DMS79 (cell line): Measurements from ENCODE around the gene ITGAE.
"Not testable (repeated sequence)": the region's sequence is repeated elsewhere in the genome, so short reads cannot be mapped to it uniquely, and the experiment has no call there.

Experiments
- DNase-seq: peaks from one replicate; lab custom pipeline; 2025; lab: John Stamatoyannopoulos, UW

The ITGAE gene, protein sequence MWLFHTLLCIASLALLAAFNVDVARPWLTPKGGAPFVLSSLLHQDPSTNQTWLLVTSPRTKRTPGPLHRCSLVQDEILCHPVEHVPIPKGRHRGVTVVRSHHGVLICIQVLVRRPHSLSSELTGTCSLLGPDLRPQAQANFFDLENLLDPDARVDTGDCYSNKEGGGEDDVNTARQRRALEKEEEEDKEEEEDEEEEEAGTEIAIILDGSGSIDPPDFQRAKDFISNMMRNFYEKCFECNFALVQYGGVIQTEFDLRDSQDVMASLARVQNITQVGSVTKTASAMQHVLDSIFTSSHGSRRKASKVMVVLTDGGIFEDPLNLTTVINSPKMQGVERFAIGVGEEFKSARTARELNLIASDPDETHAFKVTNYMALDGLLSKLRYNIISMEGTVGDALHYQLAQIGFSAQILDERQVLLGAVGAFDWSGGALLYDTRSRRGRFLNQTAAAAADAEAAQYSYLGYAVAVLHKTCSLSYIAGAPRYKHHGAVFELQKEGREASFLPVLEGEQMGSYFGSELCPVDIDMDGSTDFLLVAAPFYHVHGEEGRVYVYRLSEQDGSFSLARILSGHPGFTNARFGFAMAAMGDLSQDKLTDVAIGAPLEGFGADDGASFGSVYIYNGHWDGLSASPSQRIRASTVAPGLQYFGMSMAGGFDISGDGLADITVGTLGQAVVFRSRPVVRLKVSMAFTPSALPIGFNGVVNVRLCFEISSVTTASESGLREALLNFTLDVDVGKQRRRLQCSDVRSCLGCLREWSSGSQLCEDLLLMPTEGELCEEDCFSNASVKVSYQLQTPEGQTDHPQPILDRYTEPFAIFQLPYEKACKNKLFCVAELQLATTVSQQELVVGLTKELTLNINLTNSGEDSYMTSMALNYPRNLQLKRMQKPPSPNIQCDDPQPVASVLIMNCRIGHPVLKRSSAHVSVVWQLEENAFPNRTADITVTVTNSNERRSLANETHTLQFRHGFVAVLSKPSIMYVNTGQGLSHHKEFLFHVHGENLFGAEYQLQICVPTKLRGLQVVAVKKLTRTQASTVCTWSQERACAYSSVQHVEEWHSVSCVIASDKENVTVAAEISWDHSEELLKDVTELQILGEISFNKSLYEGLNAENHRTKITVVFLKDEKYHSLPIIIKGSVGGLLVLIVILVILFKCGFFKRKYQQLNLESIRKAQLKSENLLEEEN

DNA sequence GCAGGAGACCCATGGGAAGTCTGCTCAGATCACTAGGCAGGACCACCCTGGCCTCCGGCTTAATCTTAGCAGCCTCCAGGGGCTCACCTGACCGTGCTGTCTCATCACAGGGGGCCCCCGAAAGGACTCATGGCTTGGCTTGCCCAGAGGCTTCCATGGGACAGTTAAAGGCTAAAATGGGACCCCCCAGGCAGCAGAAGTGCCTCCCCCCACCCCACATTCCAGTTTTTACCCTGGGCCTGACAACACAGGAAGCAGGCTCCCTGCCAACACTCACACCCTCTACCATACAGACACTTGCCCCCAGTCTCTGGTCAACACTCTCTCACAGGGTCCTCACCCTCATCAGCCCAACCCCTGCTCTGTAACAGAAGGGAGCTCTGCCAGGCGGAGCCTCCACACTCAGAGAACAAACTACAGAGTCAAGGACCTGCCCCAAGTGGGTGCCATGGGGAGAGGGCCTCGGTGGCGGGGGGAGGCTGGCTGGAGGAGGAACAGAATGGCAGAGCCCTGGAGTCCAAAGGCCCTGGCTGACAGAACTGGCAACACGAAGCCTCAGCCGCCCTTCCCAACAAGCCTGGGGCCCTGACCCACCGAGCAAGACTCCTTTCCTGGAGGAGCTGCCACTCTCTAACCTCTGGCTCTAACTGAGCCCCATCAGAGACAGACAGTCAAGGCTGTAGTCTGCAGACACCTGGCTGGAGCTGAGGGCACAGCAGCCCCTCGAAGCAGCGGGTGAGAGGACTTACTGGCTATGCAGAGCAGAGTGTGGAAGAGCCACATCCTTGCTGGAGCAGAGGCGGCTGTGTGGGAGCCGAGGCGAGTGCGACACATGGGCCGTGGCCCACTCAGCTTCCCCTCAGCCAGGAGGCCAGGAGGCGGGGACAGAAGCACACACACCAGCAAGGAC lies at the start of gene ITGAE:
Gene ITGAE (minus strand): TSS at position 827 of the 910 bp plus-strand sequence. CDS start 44 bp downstream, at position 783.
- DNase-seq = no peak

DNA sequence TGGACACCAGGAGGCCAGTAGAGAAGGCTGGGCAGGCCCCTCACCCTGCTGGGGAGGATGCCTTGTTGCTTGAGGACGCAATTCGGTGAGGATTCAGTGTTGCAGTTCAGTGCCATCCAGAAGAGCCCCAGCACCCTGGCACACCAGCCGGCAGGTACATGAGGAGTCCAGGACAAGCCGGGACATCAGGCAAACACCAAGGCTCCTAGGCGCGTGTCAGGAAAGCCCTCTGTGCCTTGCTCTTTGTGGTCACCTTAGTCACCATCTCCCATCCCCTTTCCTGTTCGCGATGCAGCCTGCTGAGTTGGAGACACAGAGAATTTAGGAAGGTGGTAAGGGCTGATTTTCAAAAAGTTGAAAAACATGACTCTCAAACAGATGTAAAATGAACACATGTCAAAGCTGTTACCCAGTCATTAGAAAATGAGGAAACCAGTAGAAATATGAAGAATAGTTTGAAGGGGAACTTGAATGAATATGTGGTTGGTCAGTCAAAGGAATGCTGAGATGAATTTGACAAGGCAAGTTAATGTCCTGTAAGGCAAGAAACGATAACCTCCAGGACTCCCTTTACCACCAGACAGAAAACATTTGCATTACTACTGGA lies 47.3 kb upstream of the ITGAE start:
- no peak for DNase-seq

DNA sequence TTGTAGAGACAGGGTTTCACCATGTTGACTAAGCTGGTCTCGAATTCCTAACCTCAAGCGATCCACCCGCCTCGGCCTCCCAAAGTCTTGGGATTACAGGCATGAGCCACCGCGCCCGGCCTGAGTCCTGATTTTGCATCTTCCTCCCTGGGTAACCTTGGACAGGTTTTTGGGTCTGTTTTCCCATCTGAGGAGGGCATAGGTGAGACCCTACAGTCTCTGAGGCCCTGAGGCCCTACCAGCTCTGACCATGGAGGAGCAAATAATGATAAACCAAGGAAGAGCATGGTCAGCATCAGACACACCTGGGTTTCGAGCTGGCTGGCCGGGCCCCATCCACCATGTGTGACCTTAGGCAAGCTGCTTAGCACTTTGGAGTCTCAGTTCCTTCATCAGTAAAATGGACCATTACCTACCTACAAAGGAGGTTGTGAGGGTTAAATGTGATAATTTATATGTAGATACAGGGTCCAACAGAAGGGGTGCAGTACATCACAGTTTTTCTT lies 46.2 kb upstream of the ITGAE start:
- no peak for DNase-seq

DNA sequence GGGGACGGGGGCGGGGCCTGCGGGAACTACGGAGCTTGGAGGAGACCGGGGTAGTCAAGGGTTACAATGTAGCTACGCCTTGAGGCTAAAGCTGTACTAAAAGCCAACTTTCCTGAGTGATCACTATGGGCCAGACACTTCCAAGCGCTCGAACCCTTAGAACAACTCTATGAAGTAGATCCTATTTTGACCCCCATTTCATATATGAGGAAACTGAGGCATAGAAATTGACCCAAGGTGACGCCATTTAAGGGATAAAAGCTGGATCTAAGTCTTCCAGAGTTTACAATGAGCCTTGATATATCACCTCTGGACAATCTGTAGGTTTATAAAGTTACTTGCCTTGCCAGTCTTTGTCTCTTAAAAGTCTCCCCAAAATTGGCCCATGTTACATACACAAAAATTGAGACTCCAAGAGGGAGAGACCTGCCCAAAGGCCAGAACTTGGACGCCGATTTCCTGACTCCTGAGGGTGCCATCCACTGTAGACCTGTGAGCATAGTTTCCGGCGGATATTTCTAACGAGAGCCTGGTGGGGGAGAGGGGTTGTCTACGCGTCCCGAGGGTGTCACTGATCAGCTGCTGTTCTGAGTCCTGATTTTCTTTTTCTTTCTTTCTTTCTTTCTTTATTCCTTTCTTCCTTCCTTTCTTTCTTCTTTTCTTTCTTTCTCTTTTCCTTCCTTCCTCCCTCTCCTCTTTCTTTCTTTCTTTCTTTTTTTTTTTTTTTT lies 45.6 kb upstream of the ITGAE start:
- DNase-seq = no peak

DNA sequence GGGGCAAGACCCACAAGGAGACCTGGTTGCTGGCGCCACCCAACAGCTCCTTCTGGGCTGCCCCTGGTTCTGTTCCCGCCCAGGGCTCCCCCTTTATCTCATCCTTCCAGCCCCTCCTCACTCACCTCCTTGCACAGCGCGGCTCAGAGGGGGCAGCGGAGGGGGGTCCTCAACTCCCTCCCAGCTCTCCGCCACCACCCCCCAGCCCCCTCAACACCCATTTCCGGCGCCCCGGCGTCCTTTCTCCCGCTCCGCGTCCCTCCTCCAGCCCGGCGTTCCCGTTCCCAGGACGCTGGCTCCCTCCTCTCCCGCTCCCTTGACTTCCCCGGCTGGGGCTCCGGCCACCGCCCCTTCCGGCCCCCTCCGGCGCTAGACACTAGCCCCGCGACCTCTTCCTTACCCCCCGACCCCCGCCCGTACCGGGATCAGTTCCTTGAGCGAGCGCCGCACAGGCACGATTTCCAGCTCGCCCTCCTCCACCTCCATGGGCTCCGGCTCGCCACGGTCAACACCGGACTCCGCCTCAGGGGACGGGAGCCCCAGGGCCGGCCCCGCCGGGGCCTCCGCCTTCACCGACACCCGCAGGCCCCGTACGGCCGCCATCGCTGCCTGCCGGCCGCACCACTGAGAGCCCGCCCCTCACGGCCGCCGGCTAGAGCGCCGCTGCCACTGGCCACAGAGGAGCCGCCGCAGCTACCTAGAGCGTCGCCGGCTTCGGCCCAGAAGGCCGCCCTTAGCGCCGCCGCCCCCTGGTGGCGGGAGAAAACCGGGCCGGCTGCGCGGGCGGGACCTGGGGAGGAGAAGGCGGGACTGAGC lies 44.8 kb upstream of the ITGAE start, which contains the start of gene NCBP3:
Gene NCBP3 (minus strand): TSS at position 626 of the 816 bp plus-strand sequence. CDS start 23 bp downstream, at position 603.
- DNase-seq = peak; percentile 83

DNA sequence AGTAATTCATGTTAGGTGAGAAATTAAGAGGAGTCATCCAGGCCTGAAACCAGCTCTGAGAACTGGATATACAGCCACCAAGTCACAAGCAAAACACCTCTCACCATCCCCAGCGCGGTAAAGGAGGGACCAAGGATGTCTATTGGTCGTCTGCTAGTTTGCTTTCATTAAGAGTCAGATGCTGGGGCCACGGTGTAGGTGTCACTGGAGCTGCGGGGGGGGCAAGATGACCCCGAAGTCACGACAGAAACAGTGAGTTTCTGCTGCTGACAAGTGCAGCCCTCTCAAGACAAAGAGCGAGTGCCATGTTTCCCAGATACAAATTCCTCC lies 44.3 kb upstream of the ITGAE start:
- DNase-seq = no peak

DNA sequence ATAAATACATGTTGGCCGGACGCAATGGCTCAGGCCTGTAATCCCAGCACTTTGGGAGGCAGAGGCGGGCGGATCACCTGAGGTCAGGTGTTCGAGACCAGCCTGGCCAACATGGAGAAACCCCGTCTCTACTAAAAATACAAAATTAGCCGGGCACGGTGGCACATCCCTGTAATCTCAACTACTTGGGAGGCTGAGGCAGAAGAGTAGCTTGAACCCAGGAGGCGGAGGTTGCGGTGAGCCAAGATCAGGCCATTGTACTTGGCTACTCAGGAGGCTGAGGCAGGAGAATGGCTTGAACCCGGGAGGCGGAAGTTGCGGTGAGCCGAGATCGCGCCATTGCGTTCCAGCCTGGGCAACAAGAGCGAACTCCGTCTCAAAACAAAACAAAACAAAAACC lies 43.6 kb upstream of the ITGAE start:
- DNase-seq = not testable (repeated sequence)

DNA sequence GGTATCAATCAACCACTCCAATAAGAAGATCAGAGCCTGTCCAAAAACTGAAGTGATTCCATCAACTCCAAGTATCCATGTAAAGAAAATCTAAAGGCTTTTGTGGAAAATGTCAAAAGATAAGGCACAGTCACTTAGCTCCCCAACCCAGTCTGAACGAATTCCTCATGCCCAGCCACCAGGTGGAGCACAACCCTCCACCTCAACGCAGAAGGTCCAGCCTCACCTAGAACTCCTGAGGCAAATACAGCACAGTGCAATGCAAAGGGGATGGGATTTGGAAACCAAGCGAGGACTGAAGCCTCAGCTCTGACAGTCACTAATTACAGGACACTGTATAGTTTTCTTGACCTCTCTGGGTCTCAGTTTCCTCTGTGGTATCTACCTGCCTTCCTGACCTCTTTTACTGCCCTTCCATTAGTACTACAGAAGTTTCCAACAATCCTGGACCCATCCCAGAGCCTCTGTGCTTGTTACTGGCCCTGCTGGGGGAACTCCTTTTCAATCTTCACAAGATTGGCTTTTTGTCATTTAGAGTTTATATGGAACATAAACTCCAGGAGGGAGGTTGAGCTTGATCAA lies 43.0 kb upstream of the ITGAE start:
- no peak for DNase-seq

DNA sequence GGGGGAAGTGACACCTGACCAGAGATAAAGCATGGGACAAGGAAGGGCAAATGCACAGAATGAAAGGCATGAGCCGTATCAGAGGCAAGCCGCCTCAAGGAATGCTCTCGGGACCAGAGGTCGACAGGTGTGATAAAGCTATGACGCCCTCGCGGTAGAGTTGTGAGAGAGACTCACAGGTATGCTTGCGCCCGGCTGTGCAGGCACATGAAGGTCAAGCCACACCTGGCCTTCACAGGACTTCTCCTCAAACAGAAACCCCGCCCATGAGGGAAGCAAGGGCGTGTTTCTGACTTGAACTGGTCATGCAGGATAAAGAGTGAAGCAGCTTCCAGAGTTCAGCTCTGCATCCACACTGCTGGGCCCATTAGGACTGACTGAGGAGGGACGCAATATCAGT lies 37.2 kb upstream of the ITGAE start:
- no peak for DNase-seq

DNA sequence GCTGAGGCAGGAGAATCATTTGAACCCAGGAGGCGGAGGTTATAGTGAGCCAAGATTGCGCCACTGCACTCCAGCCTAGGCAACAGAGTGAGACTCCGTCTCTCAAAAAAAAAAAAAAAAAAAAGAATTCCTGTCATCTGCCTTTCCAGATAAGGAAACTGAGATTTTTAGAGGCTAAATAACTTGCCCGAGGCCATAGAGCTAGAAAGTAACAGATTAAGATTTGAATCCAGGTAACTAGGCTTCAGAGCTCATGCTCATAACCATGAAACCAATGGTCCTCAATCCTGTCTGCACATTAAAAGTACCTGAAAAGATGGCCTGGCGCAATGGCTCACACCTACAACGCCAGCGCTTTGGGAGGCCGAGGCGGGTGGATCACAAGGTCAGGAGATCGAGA lies 35.6 kb upstream of the ITGAE start:
- DNase-seq = no peak

DNA sequence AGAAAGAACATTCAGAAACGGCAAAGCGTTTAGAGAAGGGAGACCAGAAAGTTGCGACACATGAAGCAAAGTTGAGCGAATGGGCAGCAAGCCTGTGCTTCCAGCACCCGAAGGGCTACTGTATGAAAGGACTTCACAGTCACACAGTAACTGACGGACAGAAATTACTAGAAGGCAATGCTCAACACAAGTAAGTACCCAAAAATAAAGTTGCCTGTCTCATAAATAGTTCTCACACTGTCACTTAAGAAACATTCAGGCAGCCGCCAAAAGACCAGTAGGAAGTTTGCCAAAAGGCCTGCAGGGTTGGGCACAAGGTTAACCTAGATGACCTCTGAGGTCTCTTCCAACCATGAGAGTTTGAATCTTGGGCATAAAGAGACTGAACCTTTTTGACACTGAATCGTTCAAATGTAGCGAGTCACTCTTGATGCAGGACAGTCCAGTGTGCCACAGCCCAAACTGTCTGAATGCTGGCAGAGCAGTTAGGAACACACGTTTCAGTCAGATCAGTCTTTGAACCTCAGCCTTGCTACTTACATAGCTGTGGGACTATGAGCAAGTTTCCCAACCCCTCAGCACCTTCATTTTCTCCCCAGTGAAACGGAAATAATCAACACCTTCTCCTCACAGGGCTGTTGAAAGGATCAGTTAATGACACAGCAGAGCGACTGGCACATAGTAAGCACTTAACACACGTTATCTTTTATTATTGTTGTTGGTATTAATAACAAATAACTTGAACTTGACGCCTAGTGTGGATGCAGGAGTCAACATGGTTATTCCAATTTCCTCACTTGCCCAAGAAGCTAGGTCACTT lies 34.6 kb upstream of the ITGAE start:
- DNase-seq = no peak

DNA sequence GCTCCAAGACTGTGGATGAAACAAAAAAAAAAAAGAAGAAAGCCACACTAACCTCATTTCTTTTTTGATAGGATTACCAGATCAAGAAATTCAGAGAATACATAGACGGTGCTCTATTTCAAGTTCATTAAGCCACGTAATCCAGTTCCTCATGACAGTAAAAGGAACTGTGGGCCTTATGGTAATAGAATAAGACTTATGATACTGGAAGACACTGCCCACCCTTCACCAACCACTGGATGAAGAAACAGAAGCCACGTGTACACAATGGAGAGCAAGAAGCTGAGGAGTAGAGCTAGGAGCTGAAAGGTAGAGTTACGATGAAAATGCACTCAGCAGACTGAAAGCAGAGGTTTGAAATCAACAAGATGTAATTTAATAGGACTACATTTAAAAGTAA lies 33.8 kb upstream of the ITGAE start:
- DNase-seq = no peak

DNA sequence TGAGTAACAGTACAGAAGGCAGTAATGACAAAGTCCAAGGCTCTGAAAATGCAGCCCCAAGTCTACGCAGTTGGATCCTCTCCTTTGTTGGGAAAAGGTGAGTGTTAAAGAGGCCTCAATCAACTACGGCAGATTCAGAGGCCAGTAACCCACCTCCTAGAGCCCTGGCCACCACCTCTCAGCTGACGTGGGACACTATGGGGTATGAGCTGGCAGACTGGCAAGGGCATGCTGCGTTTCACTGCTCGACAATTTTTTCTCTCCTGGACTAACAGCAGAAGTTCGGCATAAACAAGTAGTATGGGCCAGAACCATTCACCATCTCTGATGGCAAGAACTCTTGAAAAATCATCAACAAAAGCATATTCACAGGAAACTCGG lies 27.9 kb upstream of the ITGAE start:
- DNase-seq = no peak

DNA sequence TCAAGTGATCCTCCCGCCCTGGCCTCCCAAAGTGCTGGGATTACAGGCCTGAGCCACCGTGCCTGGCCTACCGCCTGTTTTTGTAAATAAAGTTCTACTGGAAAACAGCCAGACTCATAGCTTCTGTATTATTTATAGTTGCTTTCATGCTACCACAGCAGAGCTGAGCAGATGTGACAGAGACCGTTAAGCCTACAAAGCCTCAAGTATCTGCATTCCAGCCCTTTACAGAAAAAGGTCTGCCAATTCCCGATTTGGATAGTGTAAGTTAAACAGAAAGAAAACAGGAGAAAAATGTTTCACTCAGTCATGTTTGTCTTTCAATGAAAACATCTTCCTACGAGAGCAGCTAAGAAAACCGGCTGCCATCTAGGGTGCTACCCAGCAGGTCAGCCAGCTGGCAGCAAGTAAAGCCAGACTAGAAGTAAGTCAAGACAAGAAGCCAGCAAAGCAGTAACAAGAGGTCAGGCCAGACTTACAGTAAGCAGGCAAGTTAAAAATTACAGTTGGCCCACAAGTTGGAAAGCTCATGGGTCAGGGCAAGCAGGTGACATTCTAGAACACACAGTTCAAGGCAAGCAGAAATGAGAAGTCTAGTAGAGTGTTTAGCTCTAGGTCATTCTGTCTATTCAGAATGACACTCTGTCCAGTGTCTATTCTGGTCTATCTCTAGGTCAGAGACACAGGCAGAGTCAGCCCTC lies 27.3 kb upstream of the ITGAE start:
- no peak for DNase-seq

DNA sequence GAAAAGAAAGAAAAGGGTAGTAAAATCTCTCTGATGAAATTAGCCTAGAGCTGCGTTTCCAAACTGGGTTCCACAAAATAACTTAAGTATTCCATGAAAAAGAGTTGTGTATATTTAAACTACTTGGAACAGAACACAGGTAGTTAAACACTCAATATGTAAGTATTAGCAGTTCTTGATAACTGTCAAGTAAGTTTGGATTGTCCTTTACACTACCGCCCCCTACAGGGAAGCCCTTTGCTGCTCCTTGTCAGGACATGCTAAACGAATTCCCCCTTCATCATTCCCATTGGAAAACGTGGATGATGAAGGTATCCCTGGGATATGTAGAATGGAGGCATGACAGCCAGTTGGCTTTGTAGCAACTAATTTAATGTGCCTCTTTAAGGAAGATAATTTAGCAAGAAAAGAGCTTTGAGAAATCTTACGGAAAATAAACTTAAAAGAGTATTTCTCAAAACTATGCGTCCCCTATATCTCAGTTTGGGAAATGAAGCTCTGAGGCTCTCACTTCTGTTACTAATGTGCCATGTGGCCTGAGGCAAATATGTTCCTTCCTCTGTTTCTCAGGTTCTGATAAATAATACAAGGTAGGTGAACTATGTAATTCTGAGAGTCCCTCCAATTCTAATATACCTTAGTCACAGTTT lies 26.3 kb upstream of the ITGAE start:
- no peak for DNase-seq

DNA sequence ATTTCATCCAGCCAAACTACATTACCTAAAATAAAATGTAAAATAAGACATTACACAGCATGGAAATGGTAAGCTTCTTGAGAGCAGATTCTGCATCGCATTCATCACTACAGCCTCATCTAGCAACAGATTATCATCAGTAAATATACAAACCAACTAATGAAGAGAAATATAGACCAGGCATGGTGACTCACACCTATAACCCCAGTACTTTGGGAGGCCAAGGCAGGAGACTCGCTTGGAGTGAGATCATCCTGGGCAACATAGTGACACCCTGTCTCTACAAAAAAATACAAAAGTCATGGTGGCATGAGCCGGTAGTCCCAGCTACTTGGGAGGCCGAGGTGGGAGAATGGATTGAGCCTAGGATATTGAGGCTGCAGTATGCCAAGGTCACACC lies 25.2 kb upstream of the ITGAE start:
- DNase-seq = no peak

DNA sequence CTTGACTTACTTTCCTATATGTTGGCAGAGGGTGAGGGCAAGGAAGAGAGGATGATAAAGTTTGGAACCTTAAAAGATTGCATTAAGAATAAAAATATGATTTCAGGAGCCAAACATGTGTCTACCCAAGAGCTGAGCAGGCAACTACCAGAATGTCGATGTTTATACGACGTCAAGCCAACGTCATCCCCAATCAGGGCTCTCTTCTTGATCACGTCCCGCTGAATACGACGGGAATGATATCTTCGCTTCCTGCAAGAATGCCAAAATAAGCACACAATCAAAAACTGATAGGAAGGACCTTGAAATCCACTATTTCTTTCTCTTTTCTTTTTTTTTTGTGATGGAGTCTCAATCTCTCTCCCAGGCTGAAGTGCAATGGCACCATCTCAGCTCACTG lies 20.1 kb upstream of the ITGAE start:
- no peak for DNase-seq
